IPS-15b (cell line): Measurements from ENCODE around the gene WDR73.

Experiments
- H3K27me3 ChIP-seq: one replicate; pipeline ENCODE4 v1.6.1; 2013; ENCODE audit warnings: low read length; ENCODE audit not compliant: control insufficient read depth, insufficient read depth
- H3K36me3 ChIP-seq: one replicate; pipeline ENCODE4 v1.6.1; 2013; ENCODE audit warnings: low read length; ENCODE audit not compliant: control insufficient read depth, insufficient read depth
- H3K4me1 ChIP-seq: one replicate; pipeline ENCODE4 v1.6.1; 2013; ENCODE audit warnings: mild to moderate bottlenecking, low read length; ENCODE audit not compliant: control insufficient read depth, insufficient read depth
- H3K4me3 ChIP-seq: one replicate; pipeline ENCODE4 v1.5.1; 2013; ENCODE audit warnings: low read depth, low read length
- H3K9ac ChIP-seq: one replicate; pipeline ENCODE4 v1.6.1; 2013; ENCODE audit warnings: low read depth, mild to moderate bottlenecking, low read length
- H3K9me3 ChIP-seq: one replicate; pipeline ENCODE4 v1.6.1; 2013; ENCODE audit warnings: mild to moderate bottlenecking, low read length; ENCODE audit not compliant: control insufficient read depth, insufficient read depth

The WDR73 gene

DNA sequence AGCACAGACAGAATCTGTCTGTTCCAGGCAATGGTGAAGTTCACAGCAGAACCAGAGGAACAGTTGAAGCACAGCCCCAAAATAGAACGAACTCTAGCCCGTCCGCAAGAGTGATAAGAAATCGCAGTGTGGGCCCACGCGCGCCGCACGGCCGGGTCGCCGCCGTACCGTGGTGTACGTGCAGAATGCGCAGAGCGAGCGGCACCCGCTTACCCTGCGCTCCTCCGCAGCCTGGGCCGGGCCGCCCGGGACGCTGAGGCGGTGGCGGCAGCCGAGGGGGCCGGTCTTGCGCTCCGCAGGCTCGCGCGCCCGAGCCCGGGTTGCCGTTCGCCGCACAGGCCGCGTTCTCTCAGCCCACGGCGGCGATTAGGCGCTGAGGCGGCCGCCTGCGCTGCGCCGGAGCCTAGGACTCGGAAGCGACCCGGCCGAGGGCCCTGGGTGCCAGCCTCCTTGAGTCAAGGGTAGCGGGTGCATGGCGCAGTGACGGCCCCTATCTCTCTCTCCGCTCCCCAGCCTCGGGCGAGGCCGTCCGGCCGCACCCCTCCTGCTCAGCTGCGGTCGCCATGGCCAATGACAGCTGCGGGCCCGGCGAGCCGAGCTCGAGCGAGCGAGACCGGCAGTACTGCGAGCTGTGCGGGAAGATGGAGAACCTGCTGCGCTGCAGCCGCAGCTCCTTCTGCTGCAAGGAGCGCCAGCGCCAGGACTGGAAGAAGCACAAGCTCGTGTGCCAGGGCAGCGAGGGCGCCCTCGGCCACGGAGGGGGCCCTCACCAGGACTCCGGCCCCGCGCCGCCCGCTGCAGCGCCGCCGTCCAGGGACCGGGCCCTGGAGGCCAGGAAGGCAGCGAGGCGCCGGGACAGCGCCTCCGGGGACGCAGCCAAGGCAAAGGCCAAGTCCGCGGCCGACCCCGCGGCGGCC is 20.5 kb downstream of the WDR73 start:
- Histone ChIP-seq H3K4me1 (peaks cover 5% of the 10 kb centered on the region), H3K9ac (peak overlapping the region; percentile 17), H3K4me3 (peak overlapping the region; percentile 42), H3K36me3 (no peaks in the 10 kb centered on the region), H3K27me3 (peaks cover 24% of the 10 kb centered on the region), H3K9me3 (no peaks in the 10 kb centered on the region)

DNA sequence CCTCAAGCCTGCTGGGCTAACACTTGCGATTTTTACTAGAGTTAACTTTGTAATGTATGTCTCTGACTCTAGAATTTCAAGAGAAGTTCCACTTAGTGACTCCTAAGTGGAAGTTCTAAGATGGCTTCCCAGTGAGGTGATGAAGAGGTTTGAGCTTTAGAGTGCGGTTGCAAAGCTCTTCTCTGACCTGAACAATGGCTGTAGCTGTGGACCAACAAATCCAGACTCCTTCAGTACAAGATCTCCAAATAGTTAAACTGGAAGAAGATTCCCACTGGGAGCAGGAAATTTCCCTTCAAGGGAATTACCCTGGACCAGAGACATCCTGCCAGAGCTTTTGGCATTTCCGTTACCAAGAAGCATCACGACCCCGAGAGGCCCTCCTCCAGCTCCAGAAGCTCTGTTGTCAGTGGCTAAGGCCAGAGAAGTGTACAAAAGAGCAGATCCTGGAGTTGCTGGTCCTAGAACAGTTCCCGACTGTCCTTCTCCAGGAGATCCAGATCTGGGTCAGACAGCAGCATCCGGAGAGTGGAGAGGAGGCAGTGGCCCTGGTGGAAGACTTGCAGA is 22.3 kb downstream of the WDR73 start:
- Histone ChIP-seq H3K9me3 (no peaks in the 10 kb centered on the region), H3K36me3 (no peaks in the 10 kb centered on the region), H3K9ac (peak overlapping the region; percentile 87), H3K4me1 (no peaks in the 10 kb centered on the region), H3K27me3 (peaks cover 24% of the 10 kb centered on the region), H3K4me3 (peak overlapping the region; percentile 84)

DNA sequence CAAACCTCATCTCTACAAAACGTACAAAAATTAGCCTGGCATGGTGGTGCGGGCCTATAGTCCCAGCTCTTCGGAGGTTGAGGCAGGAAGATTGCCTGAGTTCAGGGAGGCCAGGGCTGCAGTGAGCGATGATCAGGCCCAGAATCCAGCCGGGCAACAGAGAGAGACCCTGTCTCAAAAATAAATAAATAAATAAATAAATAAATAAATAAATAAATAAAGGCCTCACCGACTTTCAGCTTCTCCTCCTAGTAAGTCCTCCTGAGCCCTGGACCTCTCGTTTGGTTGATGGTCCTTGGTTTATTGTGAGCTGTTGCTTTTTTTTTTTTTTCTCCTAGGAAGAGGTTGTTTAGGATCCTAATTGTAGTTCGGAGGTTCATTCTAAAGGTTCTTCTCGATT is 25.1 kb downstream of the WDR73 start:
- peaks cover 3% of the 10 kb centered on the region for H3K36me3 ChIP-seq
- peaks cover 2% of the 10 kb centered on the region for H3K4me1 ChIP-seq
- peaks cover 16% of the 10 kb centered on the region for H3K27me3 ChIP-seq
- H3K9ac ChIP-seq: no peak overlapping the region
- H3K9me3 ChIP-seq: no peaks in the 10 kb centered on the region
- no peak overlapping the region for H3K4me3 ChIP-seq

GRCh38 chr15:84625123-84625522 is 29.0 kb downstream of the WDR73 start:
- Histone ChIP-seq H3K9me3 (peaks cover 24% of the 10 kb centered on the region), H3K4me3 (no peak overlapping the region), H3K36me3 (peaks cover 31% of the 10 kb centered on the region), H3K9ac (no peak overlapping the region), H3K4me1 (peaks cover 2% of the 10 kb centered on the region), H3K27me3 (no peaks in the 10 kb centered on the region)

- Histone ChIP-seq H3K9ac (no peak overlapping the region), H3K4me3 (no peak overlapping the region), H3K36me3 (peaks cover 31% of the 10 kb centered on the region), H3K27me3 (no peaks in the 10 kb centered on the region), H3K9me3 (peaks cover 24% of the 10 kb centered on the region), H3K4me1 (peaks cover 2% of the 10 kb centered on the region)
Observed at GRCh38 chr15:84624359-84624758, 29.7 kb downstream of the WDR73 start.

GRCh38 chr15:84621358-84621979 is 32.6 kb downstream of the WDR73 start:
- H3K4me3 ChIP-seq: no peak overlapping the region
- peaks cover 2% of the 10 kb centered on the region for H3K4me1 ChIP-seq
- peaks cover 31% of the 10 kb centered on the region for H3K36me3 ChIP-seq
- H3K27me3 ChIP-seq: no peaks in the 10 kb centered on the region
- H3K9ac ChIP-seq: no peak overlapping the region
- peaks cover 24% of the 10 kb centered on the region for H3K9me3 ChIP-seq

DNA sequence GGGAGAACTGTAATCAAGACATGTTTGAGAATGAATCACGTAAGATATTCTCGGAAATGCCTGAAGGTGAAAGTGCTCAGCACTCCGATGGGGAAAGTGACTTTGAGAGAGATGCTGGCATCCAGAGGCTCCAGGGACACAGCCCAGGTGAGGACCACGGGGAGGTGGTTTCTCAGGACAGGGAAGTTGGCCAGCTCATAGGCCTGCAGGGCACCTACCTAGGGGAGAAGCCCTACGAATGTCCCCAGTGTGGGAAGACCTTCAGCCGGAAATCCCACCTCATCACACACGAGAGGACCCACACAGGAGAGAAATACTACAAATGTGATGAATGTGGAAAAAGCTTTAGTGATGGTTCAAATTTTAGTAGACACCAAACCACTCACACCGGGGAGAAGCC is 33.5 kb downstream of the WDR73 start:
- Histone ChIP-seq H3K9ac (no peak overlapping the region), H3K27me3 (no peaks in the 10 kb centered on the region), H3K36me3 (peaks cover 31% of the 10 kb centered on the region), H3K4me3 (no peak overlapping the region), H3K4me1 (peaks cover 2% of the 10 kb centered on the region), H3K9me3 (peaks cover 24% of the 10 kb centered on the region)

DNA sequence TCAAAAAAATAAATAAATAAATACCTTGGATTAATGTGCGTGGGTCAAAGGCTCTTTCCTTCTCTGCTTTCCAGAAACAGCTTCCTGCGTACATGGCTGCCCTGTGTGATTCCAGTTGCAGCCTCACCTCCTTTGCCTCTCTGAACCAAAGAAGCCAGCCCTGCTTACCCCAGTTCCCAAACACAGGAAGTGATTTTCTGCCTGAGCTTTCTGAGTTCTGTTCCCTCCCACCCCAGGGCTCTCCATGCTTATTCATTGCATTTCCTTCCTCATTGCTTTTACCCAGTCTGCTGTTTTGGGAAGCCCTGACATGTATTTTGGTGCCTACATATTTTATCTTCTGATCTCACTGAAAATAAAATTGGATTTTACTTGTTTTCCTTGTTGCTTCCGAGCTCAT is 37.8 kb downstream of the WDR73 start:
- Histone ChIP-seq H3K9ac (no peak overlapping the region), H3K9me3 (peaks cover 9% of the 10 kb centered on the region), H3K4me1 (no peaks in the 10 kb centered on the region), H3K4me3 (no peak overlapping the region), H3K27me3 (no peaks in the 10 kb centered on the region), H3K36me3 (peaks cover 10% of the 10 kb centered on the region)

DNA sequence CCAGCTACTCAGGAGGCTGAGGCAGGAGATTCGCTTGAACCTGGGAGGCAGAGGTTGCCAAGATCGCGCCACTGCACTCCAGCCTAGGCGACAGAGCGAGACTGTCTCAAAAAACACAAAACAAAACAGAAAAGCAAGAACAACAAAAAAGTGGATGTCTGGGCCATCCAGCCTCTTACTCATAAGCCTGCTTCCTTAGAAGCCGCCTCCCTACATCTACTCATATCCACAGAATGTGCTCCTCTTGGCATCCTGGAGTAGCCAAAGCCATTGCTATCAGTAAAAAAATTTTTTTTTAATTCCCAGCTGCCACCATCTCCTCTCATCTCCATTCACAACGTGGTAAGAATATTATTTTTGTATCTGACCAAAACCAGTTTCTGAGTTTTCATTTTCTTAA is 42.5 kb downstream of the WDR73 start:
- Histone ChIP-seq H3K9me3 (no peaks in the 10 kb centered on the region), H3K36me3 (peaks cover 2% of the 10 kb centered on the region), H3K9ac (no peak overlapping the region), H3K27me3 (no peaks in the 10 kb centered on the region), H3K4me1 (no peaks in the 10 kb centered on the region), H3K4me3 (no peak overlapping the region)

DNA sequence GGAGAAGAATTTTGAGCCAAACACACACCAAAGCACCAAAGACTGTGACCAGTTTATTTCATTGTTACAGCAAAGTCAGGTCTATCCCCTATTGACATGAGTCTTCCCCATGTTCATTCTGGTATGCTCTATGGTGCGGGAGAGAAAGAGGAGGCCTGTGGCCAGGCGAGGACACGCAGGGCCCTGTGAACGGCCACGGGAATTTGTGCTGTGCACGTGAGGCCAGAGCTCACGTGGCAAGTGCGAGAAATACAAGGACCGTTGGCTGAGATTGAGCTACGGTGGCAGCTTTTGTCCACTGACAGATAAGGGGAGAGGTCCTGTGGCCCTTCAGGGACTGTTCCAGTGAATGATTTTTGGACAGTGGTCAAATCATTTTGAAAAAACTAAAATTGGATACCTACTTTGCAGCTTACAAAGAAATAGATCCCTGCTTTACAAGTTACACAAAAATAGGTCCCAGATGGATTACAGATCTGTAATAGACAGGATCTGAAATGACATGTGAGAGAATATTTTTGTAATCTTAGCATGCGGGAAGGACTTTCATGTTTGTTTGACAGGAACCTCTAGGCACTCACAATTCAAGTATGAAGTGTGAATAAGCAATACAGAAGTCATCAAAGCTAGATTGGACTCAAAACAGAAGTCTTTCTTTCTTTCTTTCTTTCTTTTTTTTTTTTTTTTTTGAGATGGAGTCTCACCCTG is 44.1 kb downstream of the WDR73 start:
- H3K36me3 ChIP-seq: peaks cover 5% of the 10 kb centered on the region
- H3K4me3 ChIP-seq: no peak overlapping the region
- peaks cover 15% of the 10 kb centered on the region for H3K4me1 ChIP-seq
- H3K9ac ChIP-seq: no peak overlapping the region
- H3K9me3 ChIP-seq: no peaks in the 10 kb centered on the region
- no peaks in the 10 kb centered on the region for H3K27me3 ChIP-seq

GRCh38 chr15:84608707-84609284 is 45.3 kb downstream of the WDR73 start:
- peaks cover 24% of the 10 kb centered on the region for H3K4me1 ChIP-seq

More at GRCh38 chr15:84608707-84609284, 45.3 kb downstream of the WDR73 start:
- H3K36me3 ChIP-seq: peaks cover 5% of the 10 kb centered on the region
- H3K9me3 ChIP-seq: no peaks in the 10 kb centered on the region
- H3K27me3 ChIP-seq: no peaks in the 10 kb centered on the region
- no peak overlapping the region for H3K4me3 ChIP-seq
- H3K9ac ChIP-seq: no peak overlapping the region
